ENCODE measurements around the gene BMF.
"Not testable (repeated sequence)": the region's sequence is repeated elsewhere in the genome, so short reads cannot be mapped to it uniquely, and the experiment has no call there.

BMF gene

DNA sequence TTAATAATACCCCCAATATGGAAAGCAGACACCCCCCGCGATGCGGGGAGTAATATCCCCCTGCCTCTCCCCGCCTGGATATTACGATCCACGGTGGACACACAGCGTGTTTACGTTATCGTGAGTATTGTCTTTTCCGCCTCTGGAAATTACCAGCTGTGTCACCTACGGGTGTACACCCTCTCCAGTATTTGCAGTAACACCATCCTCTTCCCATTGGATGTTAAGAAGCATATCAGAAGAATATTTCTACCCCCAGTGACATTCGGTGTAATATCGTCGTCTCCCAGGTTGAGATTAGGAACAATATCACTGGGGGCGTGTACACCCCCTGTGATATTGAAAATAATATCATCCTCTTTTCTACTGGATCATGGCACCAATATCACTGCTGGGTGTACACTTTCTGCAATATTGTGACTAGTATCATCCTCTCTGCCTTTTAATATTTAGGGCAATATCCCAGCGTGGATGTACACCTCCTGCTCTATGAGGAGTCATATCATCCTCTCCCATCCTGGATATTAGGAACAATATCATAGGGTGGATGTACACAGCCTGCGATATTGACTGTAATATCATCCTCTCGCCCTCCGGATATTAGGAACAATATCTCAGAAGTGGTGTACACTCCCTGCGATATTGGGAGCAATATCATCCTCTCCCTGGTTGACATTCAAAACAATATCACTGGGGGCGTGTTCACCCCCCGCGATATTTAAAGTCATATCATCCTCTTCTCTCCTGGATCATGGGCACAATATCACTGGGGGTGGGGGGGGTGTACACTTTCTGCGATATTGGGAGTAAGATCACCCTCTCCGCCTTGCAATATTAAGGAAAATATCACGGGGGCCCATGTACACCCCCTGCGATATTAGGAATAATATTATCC lies 20.3 kb upstream of the BMF start:
- no peak for DNase-seq

DNA sequence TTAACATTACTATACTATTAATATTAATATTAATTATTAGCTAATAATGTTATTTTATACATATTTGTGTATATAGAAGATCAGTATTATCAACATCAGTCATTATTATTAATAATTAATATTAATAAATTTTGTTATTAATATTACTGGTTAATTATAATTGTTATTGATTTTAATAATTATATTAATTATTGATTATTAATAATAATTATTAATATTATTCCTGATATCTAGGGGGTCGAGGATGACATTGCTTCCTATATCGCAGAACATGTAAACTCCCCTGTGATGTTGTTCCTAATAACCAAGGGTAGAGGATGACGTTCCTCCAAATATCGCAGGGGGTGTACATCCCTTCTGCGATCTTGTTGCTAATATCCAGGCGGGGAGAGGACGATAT lies 17.3 kb upstream of the BMF start:
- no peak for DNase-seq

DNA sequence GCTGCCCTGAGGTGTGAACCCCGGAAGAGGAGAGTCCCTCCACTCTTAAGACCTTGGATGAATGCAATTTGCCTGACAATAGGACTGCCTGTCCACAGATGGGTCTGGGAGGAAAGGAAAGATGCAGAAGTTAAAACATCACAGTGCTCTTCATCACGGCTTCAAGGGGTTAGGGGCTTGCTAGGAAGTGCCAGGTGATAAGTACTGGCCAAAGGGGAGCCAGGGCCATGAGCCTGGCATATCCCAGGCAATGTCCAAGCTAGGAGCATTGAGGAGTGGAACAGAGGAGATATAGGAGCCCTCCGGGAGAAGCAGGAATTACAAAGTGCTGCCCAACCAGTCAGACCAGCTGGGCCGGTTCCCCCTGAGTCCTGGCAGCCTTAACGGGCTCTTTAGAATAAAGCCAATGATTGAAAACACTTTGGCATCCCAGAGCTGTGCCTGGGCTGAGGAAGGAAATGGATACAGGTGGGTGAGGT lies 16.2 kb upstream of the BMF start:
- DNase-seq = not testable (repeated sequence)

DNA sequence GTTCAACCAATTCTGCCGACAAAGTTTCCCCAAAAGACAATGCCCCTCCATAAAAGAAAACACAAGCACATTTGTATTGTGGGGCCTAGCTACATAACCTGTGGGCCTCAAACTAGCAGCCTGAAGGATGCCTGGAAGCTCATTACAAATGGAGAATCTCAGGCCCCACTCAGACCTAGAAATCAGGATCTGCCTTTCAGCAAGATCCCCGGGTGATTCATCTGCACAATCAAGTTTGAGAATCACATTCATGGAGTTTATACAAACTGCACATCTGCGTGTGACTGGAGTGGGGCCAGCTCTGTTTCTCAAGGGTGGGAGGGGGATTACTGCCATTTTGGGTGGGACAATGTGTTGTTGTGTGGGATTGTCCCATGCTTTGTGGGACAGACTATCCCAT lies 15.7 kb upstream of the BMF start:
- DNase-seq = not testable (repeated sequence)

DNA sequence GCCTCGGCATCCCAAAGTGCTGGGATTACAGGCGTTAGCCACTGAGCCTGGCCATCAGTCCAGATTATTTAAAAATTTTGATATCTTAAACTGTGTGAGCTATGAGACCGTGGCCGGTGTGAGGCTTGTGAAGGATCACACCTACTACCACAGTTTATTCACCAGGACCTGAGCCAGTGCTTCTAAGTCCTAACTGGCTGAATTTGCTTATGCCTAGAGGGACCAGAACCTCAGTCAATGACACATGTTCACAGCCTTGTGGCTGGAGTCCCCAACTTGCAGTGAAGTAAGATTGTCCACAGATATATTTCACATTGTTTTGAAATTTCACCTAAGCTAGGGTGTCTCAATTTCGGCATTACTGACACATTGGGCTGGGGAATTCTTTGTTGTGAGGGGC lies 15.2 kb upstream of the BMF start:
- not testable (repeated sequence) for DNase-seq

DNA sequence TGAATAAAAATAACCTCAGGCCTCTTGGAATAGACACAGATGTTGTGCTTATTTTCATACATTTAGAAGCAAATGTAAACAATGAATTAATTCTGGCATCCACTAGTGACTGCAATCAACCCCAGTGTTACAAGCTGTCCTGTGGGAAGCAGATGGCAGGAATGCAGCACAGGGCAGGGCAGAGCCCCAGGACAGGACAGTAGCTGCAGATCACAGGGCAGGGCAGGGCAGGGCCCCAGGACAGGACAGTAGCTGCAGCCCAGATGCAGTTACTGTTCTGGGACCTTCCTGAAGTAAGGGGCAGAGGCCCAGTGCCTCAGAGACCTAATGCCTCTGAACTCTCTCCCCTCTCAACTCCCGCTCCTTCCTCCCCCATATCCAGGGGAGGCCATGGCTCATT lies 14.3 kb upstream of the BMF start:
- DNase-seq = not testable (repeated sequence)

DNA sequence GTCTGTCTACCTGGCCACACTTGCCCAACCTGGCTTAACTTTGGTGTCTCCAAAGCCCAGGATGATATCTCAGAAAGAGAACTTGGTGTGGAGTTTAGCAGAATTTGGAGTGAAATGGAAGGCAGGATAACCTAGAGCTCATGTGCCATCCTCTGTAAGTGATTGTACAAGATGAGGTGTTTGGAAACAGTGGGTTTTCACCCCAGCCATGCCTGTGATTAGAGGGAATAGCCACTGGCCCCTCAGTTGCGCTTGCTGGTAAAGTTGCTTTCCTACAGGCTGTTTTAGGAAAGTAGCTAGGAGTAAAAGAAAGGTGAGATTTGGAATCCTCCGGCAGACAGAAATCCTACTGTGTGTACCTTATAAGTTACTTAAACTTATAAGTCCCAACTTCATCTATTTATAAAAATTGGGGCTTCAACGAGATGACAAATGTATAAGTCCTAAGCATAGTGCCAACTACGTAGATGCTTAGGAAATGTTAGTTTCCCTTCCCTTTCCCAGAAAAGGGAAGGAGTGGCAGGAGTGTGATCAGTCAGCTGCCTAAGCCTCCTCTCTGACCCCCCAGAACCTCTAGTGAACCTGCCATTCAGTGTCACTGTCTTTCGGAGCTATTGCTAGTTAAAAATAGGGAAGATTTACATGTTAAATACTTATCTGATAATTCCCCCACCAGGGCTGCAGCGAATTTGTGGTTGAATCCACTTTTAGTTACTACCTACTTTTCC lies 13.4 kb upstream of the BMF start:
- DNase-seq = no peak

DNA sequence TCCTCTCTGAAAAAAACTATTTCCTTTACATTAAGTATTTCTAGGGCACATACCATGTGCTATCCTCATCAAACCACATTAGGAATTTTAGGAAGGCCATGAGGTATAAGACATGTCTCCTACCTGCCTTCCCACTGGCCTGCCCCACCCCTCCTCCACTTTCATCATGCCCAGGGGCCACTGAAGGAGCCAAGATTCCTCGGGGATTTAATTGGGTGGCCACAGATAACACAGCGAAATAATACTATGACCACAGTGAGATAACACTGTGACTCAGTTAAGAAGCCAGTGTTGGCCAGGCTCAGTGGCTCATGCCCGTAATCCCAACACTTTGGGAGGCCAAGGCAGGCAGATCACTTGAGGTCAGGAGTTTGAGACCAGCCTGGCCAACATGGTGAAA lies 9.8 kb upstream of the BMF start:
- DNase-seq = no peak

DNA sequence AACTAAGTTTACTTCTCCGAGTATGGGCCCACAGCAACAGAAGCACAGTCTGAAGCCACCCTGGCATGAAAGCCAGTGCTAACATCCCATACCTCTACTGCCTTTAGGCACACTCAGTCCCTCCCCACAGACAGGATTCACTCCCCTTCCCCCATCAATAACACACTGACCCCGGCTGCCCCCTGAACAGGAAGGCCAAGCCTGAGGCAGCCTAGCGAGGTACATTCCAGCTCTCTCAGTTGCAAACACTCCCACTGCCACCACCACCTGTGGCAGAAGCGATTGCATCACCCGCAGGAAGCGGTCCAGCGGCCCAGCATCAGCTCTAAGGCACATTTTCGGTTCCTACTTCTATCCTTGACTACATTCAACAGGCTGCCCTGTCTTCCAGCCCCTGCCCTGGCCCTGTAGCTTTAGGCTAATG lies 7.0 kb upstream of the BMF start:
- peak; percentile 40 for DNase-seq

DNA sequence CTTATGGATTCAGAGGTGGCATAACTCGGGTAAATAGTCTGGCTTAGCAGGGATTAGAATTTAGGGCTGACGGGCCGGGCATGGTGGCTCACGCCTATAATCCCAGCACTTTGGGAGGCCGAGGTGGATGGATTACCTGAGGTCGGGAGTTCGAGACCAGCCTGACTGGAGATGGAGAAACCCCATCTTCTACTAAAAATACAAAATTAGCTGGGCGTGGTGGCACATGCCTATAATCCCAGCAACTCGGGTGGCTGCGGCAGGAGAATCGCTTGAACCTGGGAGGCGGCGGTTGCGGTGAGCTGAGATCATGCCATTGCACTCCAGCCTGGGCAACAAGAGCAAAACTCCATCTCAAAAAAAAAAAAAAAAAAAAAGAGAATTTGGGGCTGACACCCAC lies 6.4 kb upstream of the BMF start:
- not testable (repeated sequence) for DNase-seq

DNA sequence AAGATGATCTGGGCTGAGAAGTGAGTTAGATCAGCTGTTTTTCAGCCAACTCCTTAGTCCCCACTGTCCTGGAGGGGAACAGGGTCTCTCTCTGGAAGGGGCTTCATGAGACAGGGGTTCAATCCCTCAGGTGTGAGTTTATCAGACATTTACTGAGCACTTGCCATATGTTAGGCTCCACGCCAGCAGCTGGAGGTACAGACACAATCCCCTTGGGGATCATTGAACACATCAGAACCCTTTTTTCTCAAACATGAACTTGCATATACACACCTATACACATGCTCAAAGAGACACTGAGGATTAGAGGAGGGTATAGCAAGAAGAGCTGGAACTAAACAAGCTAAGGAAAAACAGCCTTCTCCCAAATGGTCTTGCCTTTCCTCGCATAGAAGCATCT lies 5.5 kb upstream of the BMF start:
- DNase-seq = no peak

DNA sequence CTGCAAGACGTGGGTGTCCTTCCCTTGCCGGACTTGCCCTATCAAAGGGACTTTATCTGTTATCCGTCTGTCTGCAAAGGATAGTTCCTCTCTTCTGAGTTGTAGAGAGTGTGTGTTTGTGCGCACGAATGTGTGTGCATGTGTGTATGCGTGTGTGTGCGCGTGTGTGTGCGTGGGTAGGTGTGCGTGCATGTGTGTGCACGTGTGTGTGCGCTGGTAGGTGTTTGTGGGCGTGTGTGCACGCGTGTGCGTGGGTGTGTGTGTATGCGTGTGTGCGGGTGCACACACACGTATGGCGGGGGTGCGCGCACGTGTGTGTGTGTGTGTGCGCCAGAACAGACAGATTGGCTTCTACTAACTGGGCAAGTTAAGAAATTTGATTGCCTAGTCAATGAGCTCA lies 4.1 kb upstream of the BMF start:
- DNase-seq = no peak

DNA sequence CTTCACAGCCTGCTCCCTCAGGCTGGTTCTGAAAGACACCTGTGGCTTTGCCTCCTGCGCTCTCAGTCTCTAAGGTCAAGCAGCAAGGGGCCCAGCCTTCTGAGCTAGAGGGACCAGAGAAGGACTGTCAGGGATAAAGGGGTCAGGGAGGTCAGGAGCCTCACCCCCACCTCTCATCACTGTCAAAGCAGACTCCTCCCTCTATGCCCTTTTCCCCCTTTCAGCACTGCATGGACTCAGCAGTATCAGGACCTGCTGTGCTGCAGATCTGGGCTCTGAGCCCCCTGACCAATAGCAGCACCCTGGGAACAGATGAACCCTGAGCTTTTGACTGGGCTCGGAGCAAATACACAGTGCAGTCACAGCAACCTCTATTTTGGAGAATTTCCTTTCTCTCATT lies 3.2 kb upstream of the BMF start:
- no peak for DNase-seq

DNA sequence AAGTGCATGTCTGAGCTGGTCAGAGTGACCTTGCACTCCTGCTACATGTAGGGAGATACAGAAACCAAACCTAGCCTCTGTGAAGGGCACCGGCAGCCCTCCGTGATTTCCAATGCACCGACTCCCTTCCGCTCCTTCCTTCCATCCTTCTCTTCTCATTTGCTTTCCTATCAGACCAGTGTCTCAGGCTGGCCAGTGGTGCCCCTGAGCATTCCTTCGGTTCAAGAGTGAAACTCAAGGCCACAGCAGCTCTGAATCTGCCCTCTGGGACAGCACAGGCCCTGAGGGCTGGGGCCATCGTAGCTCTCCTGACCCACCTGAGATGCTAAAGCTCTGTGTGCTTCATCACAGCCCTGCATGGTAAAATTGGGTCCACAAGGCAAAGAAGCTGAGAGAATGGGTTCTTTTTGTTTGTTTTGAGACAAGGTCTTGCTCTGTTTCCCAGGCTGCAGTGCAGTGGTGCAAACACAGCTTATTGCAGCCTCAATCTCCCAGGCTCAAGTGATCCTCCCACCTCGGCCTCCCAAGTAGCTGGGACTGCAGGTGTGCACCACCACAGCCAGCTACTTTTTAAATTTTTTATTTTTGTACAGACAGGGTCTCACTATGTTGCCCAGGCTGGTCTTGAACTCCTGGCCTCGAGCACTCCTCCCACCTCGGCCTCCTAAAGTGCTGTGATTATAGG lies 2.3 kb upstream of the BMF start:
- no peak for DNase-seq

DNA sequence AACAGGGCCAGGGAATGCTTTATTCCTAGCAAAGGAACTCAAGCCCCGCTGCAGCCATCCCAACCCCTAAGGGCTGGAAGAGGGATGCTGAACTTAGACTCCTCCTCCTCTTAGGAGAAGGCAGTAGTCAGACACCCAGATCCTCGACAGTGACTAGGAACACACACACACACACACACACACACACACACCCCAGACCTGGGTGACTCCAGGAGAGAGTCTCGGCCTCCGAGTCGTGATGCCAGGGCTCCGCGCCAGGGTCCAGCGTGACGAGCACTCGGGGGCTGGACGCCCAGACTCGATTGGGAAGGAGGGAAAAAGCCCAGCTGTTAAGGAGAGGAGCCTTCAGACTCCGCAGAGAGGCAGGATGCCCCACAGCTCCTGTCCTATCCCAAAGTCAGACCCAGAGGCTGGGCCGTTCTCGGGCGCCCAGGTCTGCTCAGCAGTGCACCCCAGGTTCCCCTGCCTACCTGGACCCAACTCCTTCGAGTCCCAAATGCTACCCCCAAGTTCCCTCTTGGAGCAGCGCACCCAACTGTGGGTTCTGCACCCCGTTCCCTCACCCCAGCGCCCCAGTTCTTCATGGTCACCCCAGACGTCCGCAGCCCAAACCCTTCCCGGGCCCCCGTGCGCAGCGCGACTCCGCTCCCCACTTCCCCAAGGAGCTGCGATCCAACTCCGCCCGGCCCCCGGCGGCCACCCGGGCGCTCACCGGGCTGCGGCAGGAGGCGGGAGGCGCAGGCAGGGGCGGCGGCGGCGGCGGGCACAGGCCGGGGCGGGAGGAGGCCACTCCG lies 421 bp downstream of the BMF start:
- DNase-seq = no peak

DNA sequence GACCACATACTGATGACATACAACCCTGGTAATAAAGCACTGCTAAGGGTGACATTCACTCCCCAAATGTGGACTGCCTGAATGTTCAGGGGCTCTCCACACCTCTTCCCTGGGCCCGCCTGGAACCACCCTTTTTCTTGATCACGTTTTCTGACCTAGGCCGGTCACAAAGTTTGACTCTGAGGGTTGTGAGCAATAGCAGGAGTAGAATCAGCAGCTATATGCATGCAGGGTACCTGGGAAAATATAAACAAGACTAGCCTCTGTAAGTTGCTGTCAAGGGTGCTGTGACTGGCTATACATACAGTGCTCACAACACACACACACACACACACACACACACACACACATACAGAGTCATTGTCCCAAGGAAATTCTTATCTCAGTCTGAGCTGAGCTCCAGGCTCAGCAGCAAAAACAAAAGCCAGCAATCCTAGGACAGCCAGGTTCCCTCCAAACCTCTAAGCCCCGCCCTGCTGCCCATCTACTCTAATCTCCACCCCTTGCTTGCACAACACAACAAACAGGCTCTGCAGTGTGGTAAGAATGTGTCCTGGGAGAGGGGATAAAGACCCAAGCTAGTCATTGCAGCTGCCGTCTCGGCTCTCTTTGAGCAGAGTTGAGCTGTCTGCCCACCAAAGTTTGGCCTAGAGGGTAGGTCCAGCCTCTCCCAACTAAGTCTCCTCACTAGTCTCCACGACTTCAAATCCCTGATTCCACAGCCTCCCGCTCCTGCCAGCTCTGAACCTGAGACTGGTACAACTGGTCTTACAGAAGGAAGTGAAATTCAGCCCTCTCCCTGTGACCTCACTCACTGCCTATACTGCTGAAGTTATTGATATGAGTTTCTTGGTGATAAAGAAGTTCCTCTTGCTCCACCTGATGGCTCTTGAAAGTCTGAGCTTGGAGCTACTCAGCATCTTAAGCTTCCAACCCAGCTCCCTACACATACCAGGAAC lies 2.2 kb downstream of the BMF start:
- peak; percentile 28 for DNase-seq

DNA sequence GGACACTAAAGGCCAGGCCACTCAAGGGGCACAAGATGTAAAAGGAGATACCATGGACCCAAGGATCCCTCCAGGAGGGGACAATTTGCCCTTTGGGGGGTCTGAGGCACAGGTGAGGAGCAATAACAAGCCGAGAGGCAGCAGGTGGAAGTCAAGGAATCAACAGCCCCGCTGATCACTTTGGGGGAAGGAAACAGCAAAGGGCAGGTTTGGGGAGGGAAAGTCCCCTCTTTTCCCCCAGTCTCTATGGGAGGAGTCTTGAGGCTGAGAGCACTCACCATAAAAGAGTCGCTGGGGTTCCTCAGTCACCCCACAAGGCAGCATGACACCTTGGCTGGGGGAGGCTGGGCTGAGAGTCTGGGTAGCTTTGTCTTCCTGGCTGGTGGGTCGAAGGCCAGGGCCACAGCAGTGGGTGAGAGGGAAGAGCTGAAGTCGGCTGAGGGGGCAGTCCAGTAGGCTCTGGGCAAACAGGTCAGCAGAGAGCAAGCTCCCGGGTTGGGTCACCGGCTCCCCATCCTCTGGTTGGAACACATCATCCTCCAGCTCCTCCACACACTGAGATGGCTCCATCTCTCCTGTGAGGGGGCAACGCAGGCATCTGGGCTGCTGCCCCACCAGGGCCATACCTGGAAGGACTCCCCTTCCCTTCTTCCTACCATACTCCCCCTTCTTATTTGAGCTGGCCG lies 3.0 kb downstream of the BMF start:
- peak; percentile 62 for DNase-seq

DNA sequence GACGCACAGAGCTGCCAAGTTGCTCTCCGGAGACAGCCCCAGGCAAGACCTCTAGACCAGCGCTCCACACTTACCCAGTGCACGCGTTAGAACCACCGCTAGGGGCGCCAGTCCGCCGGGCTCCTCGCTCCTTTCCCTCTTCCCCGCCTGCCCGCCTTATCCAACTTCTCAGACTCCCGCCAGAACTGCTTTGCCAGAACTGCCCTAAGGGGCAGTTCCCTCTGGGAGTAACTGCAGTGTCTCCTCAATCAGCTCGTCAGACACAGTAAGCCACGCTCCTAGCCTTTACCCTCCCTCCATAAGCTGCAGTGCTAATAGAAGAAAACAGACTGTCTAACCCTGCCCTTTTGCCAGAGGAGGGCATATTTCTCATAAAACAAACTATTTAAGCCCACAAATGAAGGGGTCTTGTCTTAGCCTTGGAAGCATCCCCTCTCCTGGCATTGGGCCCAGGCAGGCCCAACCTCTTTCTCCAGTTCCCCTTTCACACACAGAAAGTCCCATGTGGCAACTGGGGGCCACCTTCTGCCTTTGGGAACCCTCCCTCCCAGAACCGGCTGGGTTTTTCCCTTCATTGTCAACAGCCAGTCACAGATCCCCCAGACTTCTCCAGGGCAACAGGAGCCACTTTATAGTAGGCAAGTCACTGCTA lies 3.7 kb downstream of the BMF start:
- peak; percentile 75 for DNase-seq

DNA sequence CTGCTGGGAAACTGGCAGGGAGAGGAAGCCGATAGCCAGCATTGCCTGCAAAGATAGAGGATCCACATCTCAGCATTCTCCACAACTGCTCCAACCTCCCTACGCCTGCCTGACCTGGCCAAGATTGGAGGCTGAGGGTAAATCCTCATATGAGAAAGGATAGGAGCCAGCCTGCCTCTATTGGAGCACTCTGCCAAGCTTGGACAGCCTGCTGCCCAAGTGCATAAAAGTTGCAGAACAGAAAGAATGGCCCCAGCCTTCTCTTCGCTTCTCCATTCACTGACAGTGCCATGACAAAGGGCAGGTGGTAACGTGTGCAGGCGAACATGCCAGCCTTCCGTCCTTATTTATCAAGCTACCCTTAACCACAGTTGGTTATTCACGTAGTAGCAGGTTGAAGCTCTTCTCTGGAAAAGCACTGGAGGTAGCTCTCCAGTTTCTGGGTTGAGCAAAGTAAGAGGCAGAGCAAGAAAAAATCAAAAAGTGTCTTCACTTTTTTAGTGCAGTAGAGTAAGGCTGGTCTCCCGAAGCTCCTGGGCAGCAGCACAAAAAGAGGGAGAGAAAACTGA lies 4.3 kb downstream of the BMF start:
- DNase-seq = no peak

DNA sequence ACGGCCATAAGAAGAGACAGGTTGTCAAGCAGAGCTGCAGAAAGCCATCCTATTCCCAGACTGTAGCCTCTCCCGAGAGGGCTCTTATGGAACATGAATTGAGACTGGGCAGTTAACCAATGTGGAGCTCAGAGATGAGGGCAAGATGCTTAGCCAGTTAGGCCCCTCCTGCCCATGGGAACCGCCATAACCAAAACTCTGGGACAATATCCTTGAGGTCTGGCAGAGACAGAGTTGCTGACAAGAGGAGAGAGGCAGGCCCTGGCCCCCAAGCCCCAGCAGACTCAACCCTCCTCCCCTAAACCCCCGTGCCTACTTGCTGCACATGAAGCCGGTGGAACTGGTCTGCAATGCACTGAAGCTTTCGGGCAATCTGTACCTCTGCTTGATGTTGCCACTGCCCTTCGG lies 4.8 kb downstream of the BMF start:
- DNase-seq = no peak
